ENCODE data around the gene CHMP6. TPM values are rescaled to one million over a fixed set of nuclear protein-coding genes. Genes with fewer than 3 reads are reported as not detected.

Gene CHMP6
- total RNA-seq, 1 donor from 2014 or later: 26.9 TPM

- Mint-ChIP-seq H3K9me3 (no peaks in the 10 kb centered on the region), H3K4me3 (no peak overlapping the region), H3K27ac (no peak overlapping the region), H3K4me1 (peaks cover 12% of the 10 kb centered on the region), H3K36me3 (peaks cover 6% of the 10 kb centered on the region), H3K27me3 (ENCODE audit: low read depth) (peaks cover 6% of the 10 kb centered on the region)
- DNase-seq (ENCODE audit: low spot score in 2 of 2, unreplicated experiment in 2 of 2): no peak
- TF ChIP-seq CTCF (IDR thresholded peaks at IDR 0.05; ENCODE audit: unreplicated experiment): no peak
These were observed 5.0 kb downstream of the CHMP6 start for GRCh38 chr17:80996422-80997305.

GRCh38 chr17:80997424-80998117, 5.9 kb downstream of the CHMP6 start:
- Mint-ChIP-seq H3K27me3 (ENCODE audit: low read depth) (peaks cover 13% of the 10 kb centered on the region), H3K9me3 (no peaks in the 10 kb centered on the region), H3K4me1 (peaks cover 16% of the 10 kb centered on the region), H3K36me3 (peaks cover 6% of the 10 kb centered on the region), H3K4me3 (no peak overlapping the region), H3K27ac (no peak overlapping the region)
- DNase-seq (ENCODE audit: low spot score in 2 of 2, unreplicated experiment in 2 of 2): no peak
- no peak for TF ChIP-seq CTCF (IDR thresholded peaks at IDR 0.05; ENCODE audit: unreplicated experiment)

- Mint-ChIP-seq H3K36me3 (peaks cover 6% of the 10 kb centered on the region), H3K4me3 (no peak overlapping the region), H3K27ac (no peak overlapping the region), H3K27me3 (ENCODE audit: low read depth) (peaks cover 19% of the 10 kb centered on the region), H3K9me3 (no peaks in the 10 kb centered on the region), H3K4me1 (peaks cover 11% of the 10 kb centered on the region)
- DNase-seq (ENCODE audit: low spot score in 2 of 2, unreplicated experiment in 2 of 2): no peak
- no peak for TF ChIP-seq CTCF (IDR thresholded peaks at IDR 0.05; ENCODE audit: unreplicated experiment)
These were observed 6.6 kb downstream of the CHMP6 start for GRCh38 chr17:80998118-80998747.

- Mint-ChIP-seq H3K4me1 (peaks cover 13% of the 10 kb centered on the region), H3K27me3 (ENCODE audit: low read depth) (peaks cover 25% of the 10 kb centered on the region), H3K27ac (no peak overlapping the region), H3K9me3 (no peaks in the 10 kb centered on the region), H3K36me3 (peaks cover 6% of the 10 kb centered on the region), H3K4me3 (no peak overlapping the region)
- no peak for DNase-seq (ENCODE audit: low spot score in 2 of 2, unreplicated experiment in 2 of 2)
- no peak for TF ChIP-seq CTCF (IDR thresholded peaks at IDR 0.05; ENCODE audit: unreplicated experiment)
These were observed 7.3 kb downstream of the CHMP6 start for GRCh38 chr17:80998748-80999535.
